Body of pancreas (tissue), 4 donors: ENCODE data around the gene PRKAG2. TPM values are rescaled to one million over a fixed set of nuclear protein-coding genes. Genes with fewer than 3 reads are reported as not detected.

Experiments used
- ATAC-seq: fragments of 150-250 bp; one replicate; pipeline ENCODE4 v1.9.1; 2016
- DNase-seq, 4 donors: peaks; one replicate each; pipeline ENCODE4 v3.0.0-alpha.2; 2019
- H3K27ac ChIP-seq, 4 donors: fragments of 200-600 bp; sonication (generic); 1 replicate in 3 of 4; 2 replicates in 1 of 4; pipeline versions ENCODE4 v1.5.1 to v1.6.1; 2016 to 2019; ENCODE audit warnings: mild to moderate bottlenecking in 1 of 4, mixed read lengths in 1 of 4, moderate library complexity in 1 of 4
- H3K27me3 ChIP-seq, 2 donors: fragments of 200-600 bp; sonication (generic); one replicate each; pipeline ENCODE4 v1.6.0; 2016; ENCODE audit warnings: mild to moderate bottlenecking in 1 of 2
- H3K36me3 ChIP-seq, 2 donors: fragments of 200-600 bp; sonication (generic); replicated peaks in 1 of 2; 2 replicates each; pipeline ENCODE4 v1.5.1; 2016; ENCODE audit warnings: low read depth in 2 of 2; ENCODE audit not compliant: insufficient read depth in 1 of 2
- H3K4me1 ChIP-seq: fragments of 200-600 bp; sonication (generic); one replicate; pipeline ENCODE4 v1.6.0; 2016
- H3K4me3 ChIP-seq, 2 donors: fragments of 200-600 bp; sonication (generic); 1 replicate in 1 of 2; 2 replicates in 1 of 2; pipeline ENCODE4 v1.5.1; 2016 to 2019
- H3K9me3 ChIP-seq, 3 donors: fragments of 200-600 bp; sonication (generic); 1 replicate in 2 of 3; 2 replicates in 1 of 3; pipeline ENCODE4 v1.5.1; 2016
- POLR2A ChIP-seq, 3 donors: fragments of 450-650 bp; IDR thresholded peaks; one replicate each; pipeline ENCODE4 v1.6.1; 2016; ENCODE audit warnings: antibody characterized with exemption in 3 of 3, mild to moderate bottlenecking in 2 of 3
- WGBS, 2 donors: methylation state at CpG; one replicate each; pipeline ENCODE4 v1.1.5; 2017; 5-methylcytosine and 5-hydroxymethylcytosine counted together
- intact Hi-C: fragments of 100-400 bp; cut with DNase I; formaldehyde crosslinking; loops from one replicate; pipeline ENCODE4 v1.15.1; 2023
- total RNA-seq, 2 donors: library from RNA; depleted of rRNA; stranded (reverse); fragments of >200 nt; gene quantifications; one replicate each; pipeline ENCODE4 v1.1.0, GENCODE V29; 2016
- TF ChIP-seq, protein P1 (sequence below), 7 experiments: fragments of 450-650 bp in 4 of 7; fragments of 200-600 bp in 3 of 7; sonication (generic) in 3 of 7; IDR thresholded peaks; one replicate each; pipeline ENCODE4 v1.5.1; 2016 to 2019; ENCODE audit warnings: antibody characterized with exemption in 7 of 7

PRKAG2 gene
- total RNA-seq, 2 donors from 2014 or later, result 9.9 to 24.4 TPM

DNA sequence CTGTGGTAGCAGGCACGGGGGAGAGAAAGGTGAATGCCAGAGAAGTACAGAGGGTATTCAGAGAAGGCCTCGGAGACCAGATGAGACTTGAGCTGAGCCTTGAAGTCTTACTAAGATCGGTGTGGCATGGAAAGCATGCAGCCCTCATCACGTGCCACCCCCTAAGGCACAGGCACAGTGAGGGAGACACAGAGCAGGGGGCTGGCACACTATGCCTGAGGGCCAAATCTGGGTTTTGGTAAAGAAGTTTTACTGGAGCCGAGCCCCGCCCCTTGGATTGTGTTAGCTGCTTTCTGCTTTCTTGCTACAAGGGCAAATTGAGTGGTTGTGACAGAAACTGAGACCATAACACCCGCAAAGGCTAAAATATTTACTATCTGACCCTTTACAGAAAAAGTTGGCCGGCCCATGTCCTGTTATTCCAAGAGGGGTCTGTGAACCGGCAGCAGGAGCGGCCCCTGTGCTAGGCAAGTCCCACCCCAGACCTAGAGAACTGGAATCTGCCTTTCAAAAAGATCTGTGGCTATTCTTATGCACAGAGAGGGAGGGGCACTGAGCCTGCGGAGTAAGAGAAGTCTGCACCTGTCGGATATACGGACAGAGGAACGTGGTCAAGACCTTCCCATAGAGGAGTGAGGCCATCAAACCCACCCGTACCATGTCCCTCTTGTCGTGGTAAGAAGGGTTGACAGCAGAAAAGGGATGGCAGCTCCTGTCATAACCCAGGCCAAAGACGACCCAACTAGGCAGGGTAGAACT, 247.9 kb downstream of the PRKAG2 start:
- no peak overlapping the region for H3K27ac ChIP-seq
- H3K27me3 ChIP-seq, result no peaks in the 10 kb centered on the region
- H3K36me3 ChIP-seq, result no peaks in the 10 kb centered on the region
- no peak overlapping the region for H3K4me3 ChIP-seq
- H3K4me1 ChIP-seq, result peaks cover 26% of the 10 kb centered on the region
- no peaks in the 10 kb centered on the region for H3K9me3 ChIP-seq
- TF ChIP-seq, protein P1, sequence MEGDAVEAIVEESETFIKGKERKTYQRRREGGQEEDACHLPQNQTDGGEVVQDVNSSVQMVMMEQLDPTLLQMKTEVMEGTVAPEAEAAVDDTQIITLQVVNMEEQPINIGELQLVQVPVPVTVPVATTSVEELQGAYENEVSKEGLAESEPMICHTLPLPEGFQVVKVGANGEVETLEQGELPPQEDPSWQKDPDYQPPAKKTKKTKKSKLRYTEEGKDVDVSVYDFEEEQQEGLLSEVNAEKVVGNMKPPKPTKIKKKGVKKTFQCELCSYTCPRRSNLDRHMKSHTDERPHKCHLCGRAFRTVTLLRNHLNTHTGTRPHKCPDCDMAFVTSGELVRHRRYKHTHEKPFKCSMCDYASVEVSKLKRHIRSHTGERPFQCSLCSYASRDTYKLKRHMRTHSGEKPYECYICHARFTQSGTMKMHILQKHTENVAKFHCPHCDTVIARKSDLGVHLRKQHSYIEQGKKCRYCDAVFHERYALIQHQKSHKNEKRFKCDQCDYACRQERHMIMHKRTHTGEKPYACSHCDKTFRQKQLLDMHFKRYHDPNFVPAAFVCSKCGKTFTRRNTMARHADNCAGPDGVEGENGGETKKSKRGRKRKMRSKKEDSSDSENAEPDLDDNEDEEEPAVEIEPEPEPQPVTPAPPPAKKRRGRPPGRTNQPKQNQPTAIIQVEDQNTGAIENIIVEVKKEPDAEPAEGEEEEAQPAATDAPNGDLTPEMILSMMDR (IDR thresholded peaks at IDR 0.05), result no peak
- no peak for TF ChIP-seq POLR2A (IDR thresholded peaks at IDR 0.05)
- WGBS, 2 donors, result 89 to 91% methylated on average over 16 to 17 of the region's 17 CpGs
- ATAC-seq, result no peak
- intact Hi-C loops, result no loop called here
- DNase-seq, result no peak

DNA sequence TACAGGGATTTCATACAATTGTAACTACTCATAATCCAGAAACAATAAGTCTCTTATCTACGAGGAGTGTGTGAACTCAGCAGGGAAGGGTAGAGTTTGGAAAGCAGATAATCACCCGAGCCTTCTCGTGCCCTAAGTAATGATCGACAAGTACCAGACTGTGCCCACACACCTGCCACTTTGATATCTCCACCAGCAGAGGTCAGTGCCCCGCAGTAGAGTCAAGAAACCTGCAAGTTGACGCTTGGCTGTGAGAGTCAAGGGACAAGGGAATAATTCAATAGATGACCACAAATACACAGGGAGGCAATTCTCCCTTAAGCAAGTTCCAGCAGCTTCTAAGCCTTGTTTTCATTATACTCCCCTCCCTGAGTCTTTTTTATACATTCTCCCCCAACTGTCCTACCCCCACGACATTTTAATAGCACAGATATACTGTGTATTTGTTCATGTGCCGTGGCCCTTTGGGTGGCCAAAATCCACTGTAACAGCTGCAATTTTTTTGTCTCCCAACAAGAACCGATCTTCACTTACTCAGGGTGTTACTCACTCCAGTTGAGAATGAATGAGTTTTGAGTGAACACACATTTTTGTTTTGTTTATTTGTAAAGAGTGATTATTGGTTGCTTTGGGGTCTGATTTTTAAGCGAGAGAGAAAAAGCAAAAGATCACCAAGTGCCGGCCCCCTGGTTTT, 250.3 kb downstream of the PRKAG2 start:
- peaks cover 20% of the 10 kb centered on the region for H3K4me1 ChIP-seq
- no peak for TF ChIP-seq POLR2A (IDR thresholded peaks at IDR 0.05)
- TF ChIP-seq, protein P1 (IDR thresholded peaks at IDR 0.05), result peak; percentile 39 to 69 (median 65)
- ATAC-seq, result peak; percentile 82
- peak; percentile 66 to 76 (median 74) for DNase-seq
- H3K27ac ChIP-seq, result no peak overlapping the region
- H3K4me3 ChIP-seq, result no peak overlapping the region
- H3K9me3 ChIP-seq, result no peaks in the 10 kb centered on the region
- no peaks in the 10 kb centered on the region for H3K27me3 ChIP-seq
- no peaks in the 10 kb centered on the region for H3K36me3 ChIP-seq
- WGBS, 2 donors, result 34 to 42% methylated on average over 11 of the region's 11 CpGs
- intact Hi-C loops, result no loop called here

DNA sequence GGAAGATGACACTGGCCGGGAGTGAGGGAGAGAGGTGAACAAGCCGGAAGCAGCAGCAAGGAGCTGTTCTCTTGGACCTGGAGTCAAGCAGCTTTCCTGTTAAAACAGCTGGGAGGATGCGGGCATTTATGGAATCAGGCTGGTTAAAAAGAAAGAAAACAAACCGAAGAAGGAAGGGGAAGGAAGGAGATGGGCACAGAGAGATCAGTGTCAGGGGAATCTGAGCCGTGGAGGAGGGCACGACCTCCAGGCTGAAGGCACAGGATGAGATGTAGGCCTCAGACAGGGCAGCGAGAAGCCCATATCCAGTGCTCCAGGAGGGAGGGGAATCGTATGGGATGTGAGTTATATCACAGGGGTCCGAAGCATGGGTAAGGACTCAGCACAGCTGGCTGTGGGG, 251.3 kb downstream of the PRKAG2 start:
- intact Hi-C loops, result no loop called here
- no peak for ATAC-seq

DNA sequence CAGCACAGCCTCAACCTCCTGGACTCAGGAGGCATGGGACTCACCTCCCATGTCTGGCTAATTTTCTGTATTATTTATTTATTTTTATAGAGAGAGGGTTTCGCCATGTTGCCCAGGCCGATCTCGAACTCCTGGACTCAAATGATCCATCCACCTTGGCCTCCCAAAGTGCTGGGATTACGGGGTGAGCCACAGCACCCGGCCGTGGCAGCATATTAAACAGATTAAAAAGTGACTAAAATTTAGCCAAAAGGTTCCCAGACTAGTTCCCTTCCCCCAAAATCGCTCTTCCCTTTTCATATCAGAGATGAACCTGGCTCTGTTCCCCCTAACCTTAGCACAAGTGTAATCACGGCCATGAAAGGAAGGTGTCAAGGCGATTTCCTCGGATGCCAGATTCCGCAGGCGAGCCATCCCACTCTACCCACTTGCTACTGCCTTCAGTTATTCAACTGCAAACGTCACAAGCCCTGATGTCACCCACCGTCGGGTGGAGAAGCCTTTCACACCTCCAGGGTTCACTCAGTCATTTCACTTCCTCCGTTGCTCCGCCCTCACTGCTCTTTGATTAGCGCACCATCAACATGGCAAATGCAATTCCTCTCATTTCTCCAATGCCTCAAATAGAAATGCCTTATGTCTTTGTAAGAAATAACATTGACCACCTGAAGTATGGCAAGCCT, 252.5 kb downstream of the PRKAG2 start:
- H3K4me3 ChIP-seq, result no peak overlapping the region
- H3K9me3 ChIP-seq, result no peaks in the 10 kb centered on the region
- WGBS, 2 donors, result 88 to 91% methylated on average over 18 of the region's 18 CpGs
- no peaks in the 10 kb centered on the region for H3K27me3 ChIP-seq
- DNase-seq (no peak), ATAC-seq (no peak)
- H3K27ac ChIP-seq, result no peak overlapping the region
- H3K36me3 ChIP-seq, result no peaks in the 10 kb centered on the region
- peaks cover 8% of the 10 kb centered on the region for H3K4me1 ChIP-seq
- intact Hi-C loops, result loop anchor here (5.0 kb wide), 1 partner anchor 133 kb away; no protein-coding TSS in a partner anchor
- no peak for TF ChIP-seq POLR2A (IDR thresholded peaks at IDR 0.05)
- TF ChIP-seq, protein P1 (IDR thresholded peaks at IDR 0.05), result no peak

More for the DNA sequence above, 251.3 kb downstream of the PRKAG2 start:
- no peak for TF ChIP-seq POLR2A (IDR thresholded peaks at IDR 0.05)
- TF ChIP-seq, protein P1 (IDR thresholded peaks at IDR 0.05), result no peak
- DNase-seq, result no peak
- Histone ChIP-seq H3K4me3 (no peak overlapping the region), H3K27me3 (no peaks in the 10 kb centered on the region), H3K9me3 (no peaks in the 10 kb centered on the region), H3K4me1 (peaks cover 11% of the 10 kb centered on the region), H3K36me3 (no peaks in the 10 kb centered on the region), H3K27ac (no peak overlapping the region)
- 77 to 85% methylated on average over 9 of the region's 9 CpGs for WGBS, 2 donors
